ENCODE data around the gene EPN2.

Gene EPN2

GRCh38 chr17:19302791-19303331 lies 65.7 kb downstream of the EPN2 start:
- Histone ChIP-seq H3K27me3 (peaks cover 0 to 73% (median 39%) of the 10 kb centered on the region in 11 experiments; a peak in 20 of 22 replicates), H3K4me3 (peak overlapping the region in 2 of 10 experiments; percentile 25 to 28; a peak in 1 of 20 replicates), H3K36me3 (no peaks in the 10 kb centered on the region), H3K4me1 (peaks cover 61 to 69% (median 67%) of the 10 kb centered on the region in 10 experiments), H4K20me1 (peaks cover 7 to 74% (median 12%) of the 10 kb centered on the region in 11 experiments; a peak in 15 of 22 replicates), H3K27ac (peak overlapping the region; percentile 37 to 82 (median 77); a peak in 21 of 22 replicates), H3K9me3 (replicated peaks in 1 of 11) (no peaks in the 10 kb centered on the region), H3K4me2 (peak overlapping the region; percentile 72 to 97 (median 92)), H3K9ac (peak overlapping the region in 10 of 11 experiments; percentile 38 to 71 (median 66); a peak in 18 of 22 replicates)
- TF ChIP-seq Cebpa-rat (IDR thresholded peaks at IDR 0.05): no peak

- Histone ChIP-seq H4K20me1 (peaks cover 7 to 78% (median 12%) of the 10 kb centered on the region in 11 experiments; a peak in 15 of 22 replicates), H3K4me1 (peaks cover 66 to 75% (median 72%) of the 10 kb centered on the region in 10 experiments), H3K9ac (peak overlapping the region in 10 of 11 experiments; percentile 38 to 71 (median 66); a peak in 18 of 22 replicates), H3K27me3 (peaks cover 5 to 73% (median 44%) of the 10 kb centered on the region in 11 experiments), H3K9me3 (replicated peaks in 1 of 11) (no peaks in the 10 kb centered on the region), H3K4me3 (peak overlapping the region in 2 of 10 experiments; percentile 25 to 28; a peak in 1 of 20 replicates), H3K4me2 (peak overlapping the region; percentile 72 to 97 (median 92)), H3K27ac (peak overlapping the region; percentile 37 to 82 (median 77); a peak in 21 of 22 replicates), H3K36me3 (no peaks in the 10 kb centered on the region)
- no peak for TF ChIP-seq Cebpa-rat (IDR thresholded peaks at IDR 0.05)
These were observed 66.2 kb downstream of the EPN2 start for GRCh38 chr17:19303367-19303776.

GRCh38 chr17:19304209-19304608 lies 67.0 kb downstream of the EPN2 start:
- Histone ChIP-seq H3K9me3 (replicated peaks in 1 of 11) (no peaks in the 10 kb centered on the region), H3K27me3 (peaks cover 12 to 73% (median 50%) of the 10 kb centered on the region in 11 experiments), H3K4me3 (peak overlapping the region in 1 of 10 experiments; percentile 13; a peak in 2 of 20 replicates), H4K20me1 (peaks cover 7 to 81% (median 12%) of the 10 kb centered on the region in 11 experiments; a peak in 15 of 22 replicates), H3K9ac (peak overlapping the region in 10 of 11 experiments; percentile 8 to 71 (median 56); a peak in 14 of 22 replicates), H3K36me3 (no peaks in the 10 kb centered on the region), H3K4me2 (peak overlapping the region; percentile 72 to 97 (median 92)), H3K4me1 (peaks cover 72 to 83% (median 77%) of the 10 kb centered on the region in 10 experiments), H3K27ac (peak overlapping the region; percentile 14 to 82 (median 77); a peak in 20 of 22 replicates)
- TF ChIP-seq Cebpa-rat (IDR thresholded peaks at IDR 0.05): peak in 1 of 11 experiments; percentile 20; a peak in 1 of 22 replicates

GRCh38 chr17:19304751-19305150 lies 67.6 kb downstream of the EPN2 start:
- H3K4me1 ChIP-seq: peaks cover 72 to 88% (median 79%) of the 10 kb centered on the region in 10 experiments
- no peak for TF ChIP-seq Cebpa-rat (IDR thresholded peaks at IDR 0.05)
- no peaks in the 10 kb centered on the region for H3K36me3 ChIP-seq
- H3K27ac ChIP-seq: peak overlapping the region; percentile 14 to 82 (median 75); a peak in 20 of 22 replicates
- H4K20me1 ChIP-seq: peaks cover 7 to 79% (median 12%) of the 10 kb centered on the region in 11 experiments; a peak in 15 of 22 replicates
- H3K4me3 ChIP-seq: peak overlapping the region in 1 of 10 experiments; percentile 13; a peak in 1 of 20 replicates
- peaks cover 18 to 73% (median 50%) of the 10 kb centered on the region in 11 experiments for H3K27me3 ChIP-seq
- H3K4me2 ChIP-seq: peak overlapping the region; percentile 72 to 97 (median 92)
- no peaks in the 10 kb centered on the region for H3K9me3 ChIP-seq (replicated peaks in 1 of 11)
- peak overlapping the region in 10 of 11 experiments; percentile 23 to 71 (median 63); a peak in 16 of 22 replicates for H3K9ac ChIP-seq

GRCh38 chr17:19305256-19305655 lies 68.1 kb downstream of the EPN2 start:
- Histone ChIP-seq H3K9ac (peak overlapping the region in 10 of 11 experiments; percentile 40 to 71 (median 56); a peak in 18 of 22 replicates), H3K4me1 (peaks cover 75 to 93% (median 84%) of the 10 kb centered on the region in 10 experiments), H3K27me3 (peaks cover 23 to 73% (median 51%) of the 10 kb centered on the region in 11 experiments), H3K4me3 (peak overlapping the region in 3 of 10 experiments; percentile 3 to 13 (median 6); a peak in 1 of 20 replicates), H3K4me2 (peak overlapping the region; percentile 72 to 97 (median 92)), H4K20me1 (peaks cover 7 to 84% (median 12%) of the 10 kb centered on the region in 11 experiments; a peak in 15 of 22 replicates), H3K36me3 (no peaks in the 10 kb centered on the region), H3K9me3 (replicated peaks in 1 of 11) (no peaks in the 10 kb centered on the region), H3K27ac (peak overlapping the region; percentile 30 to 82 (median 75); a peak in 20 of 22 replicates)
- TF ChIP-seq Cebpa-rat (IDR thresholded peaks at IDR 0.05): no peak

GRCh38 chr17:19305761-19306159 lies 68.6 kb downstream of the EPN2 start:
- Histone ChIP-seq H3K9ac (peak overlapping the region in 10 of 11 experiments; percentile 41 to 71 (median 56); a peak in 19 of 22 replicates), H3K27me3 (peaks cover 24 to 73% (median 54%) of the 10 kb centered on the region in 11 experiments), H3K4me3 (peak overlapping the region in 3 of 10 experiments; percentile 3 to 13 (median 6); a peak in 1 of 20 replicates), H3K4me1 (peaks cover 80 to 98% (median 89%) of the 10 kb centered on the region in 10 experiments), H3K27ac (peak overlapping the region; percentile 30 to 82 (median 75); a peak in 21 of 22 replicates), H3K4me2 (peak overlapping the region; percentile 72 to 97 (median 92)), H4K20me1 (peaks cover 7 to 80% (median 12%) of the 10 kb centered on the region in 11 experiments; a peak in 15 of 22 replicates), H3K9me3 (replicated peaks in 1 of 11) (no peaks in the 10 kb centered on the region), H3K36me3 (no peaks in the 10 kb centered on the region)
- no peak for TF ChIP-seq Cebpa-rat (IDR thresholded peaks at IDR 0.05)

- Histone ChIP-seq H3K4me1 (peaks cover 84 to 97% (median 92%) of the 10 kb centered on the region in 10 experiments), H3K4me2 (peak overlapping the region; percentile 72 to 97 (median 92)), H3K36me3 (no peaks in the 10 kb centered on the region), H3K4me3 (peak overlapping the region in 2 of 10 experiments; percentile 6 to 13; a peak in 1 of 20 replicates), H3K27me3 (peaks cover 30 to 71% (median 52%) of the 10 kb centered on the region in 11 experiments), H3K9me3 (replicated peaks in 1 of 11) (no peaks in the 10 kb centered on the region), H4K20me1 (peaks cover 7 to 75% (median 12%) of the 10 kb centered on the region in 11 experiments; a peak in 15 of 22 replicates), H3K27ac (peak overlapping the region; percentile 30 to 82 (median 77); a peak in 21 of 22 replicates), H3K9ac (peak overlapping the region in 10 of 11 experiments; percentile 43 to 71 (median 56); a peak in 19 of 22 replicates)
- no peak for TF ChIP-seq Cebpa-rat (IDR thresholded peaks at IDR 0.05)
These were observed 69.3 kb downstream of the EPN2 start for GRCh38 chr17:19306160-19307111.
